Right hindlimb (tissue), 1 donor: ENCODE results near the gene USP4.
A peak's percentile ranks its signal among the peaks of the same experiment; 100 is the strongest.

Source experiments
- DNase-seq: peaks from one replicate; pipeline ENCODE4 v3.0.0-alpha.2; 2018

Gene USP4

DNA sequence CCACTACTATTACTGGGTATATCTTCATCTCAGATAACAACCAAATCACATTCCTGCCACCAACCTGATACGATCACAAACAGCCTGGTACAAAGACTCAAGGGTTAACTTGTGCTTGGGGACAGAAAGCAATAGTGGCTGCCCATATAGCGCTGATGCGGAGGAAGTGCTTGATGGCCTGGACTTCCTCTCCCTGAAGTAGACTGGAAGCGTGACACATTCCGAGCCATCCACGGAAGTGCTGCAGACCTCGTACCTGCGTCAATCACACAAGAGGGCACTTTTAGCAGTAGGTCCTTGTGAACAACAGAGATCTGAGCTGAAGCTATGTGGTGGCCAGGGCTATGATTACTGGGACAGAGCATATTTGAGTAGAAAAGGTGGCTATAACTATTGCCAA lies 45.5 kb downstream of the USP4 start:
- no peak for DNase-seq

DNA sequence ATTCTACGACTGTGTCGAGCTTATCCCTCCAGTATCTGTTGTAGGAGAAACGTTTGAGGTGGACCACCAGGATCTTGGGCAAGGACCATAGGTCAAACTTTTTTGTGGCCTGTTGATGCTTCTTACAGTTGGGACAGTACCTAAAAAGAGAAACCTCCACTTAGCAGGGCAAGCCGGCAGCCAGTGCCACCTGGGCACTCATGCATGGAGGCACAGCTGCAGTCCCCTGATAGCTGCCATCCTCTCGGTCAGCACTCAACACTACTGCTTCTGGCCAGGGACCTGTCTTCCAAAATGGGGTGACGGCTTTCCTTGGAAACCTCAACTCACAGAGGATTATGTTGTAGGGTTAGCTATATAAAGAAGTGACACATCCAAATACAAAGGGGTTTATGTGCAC lies 55.9 kb downstream of the USP4 start:
- no peak for DNase-seq

DNA sequence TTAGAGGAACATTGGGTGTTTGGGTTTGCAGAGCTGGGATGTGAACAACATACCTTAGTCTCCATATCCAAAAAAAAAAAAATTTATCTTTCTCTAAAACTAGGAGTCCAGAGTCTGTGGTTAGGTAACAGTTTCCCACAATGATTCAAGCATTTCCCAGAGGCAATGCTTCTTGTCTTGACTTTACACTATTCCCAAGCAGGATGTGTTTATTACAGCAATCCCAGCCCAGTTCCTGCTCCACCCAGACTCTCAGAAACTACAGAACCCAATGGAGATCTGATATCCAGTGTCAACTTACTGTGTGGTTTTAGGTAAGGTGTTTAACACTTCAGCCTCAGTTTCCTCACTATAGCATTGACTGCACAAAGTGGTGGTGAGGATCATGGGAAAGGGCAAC lies 60.5 kb downstream of the USP4 start:
- DNase-seq = no peak

DNA sequence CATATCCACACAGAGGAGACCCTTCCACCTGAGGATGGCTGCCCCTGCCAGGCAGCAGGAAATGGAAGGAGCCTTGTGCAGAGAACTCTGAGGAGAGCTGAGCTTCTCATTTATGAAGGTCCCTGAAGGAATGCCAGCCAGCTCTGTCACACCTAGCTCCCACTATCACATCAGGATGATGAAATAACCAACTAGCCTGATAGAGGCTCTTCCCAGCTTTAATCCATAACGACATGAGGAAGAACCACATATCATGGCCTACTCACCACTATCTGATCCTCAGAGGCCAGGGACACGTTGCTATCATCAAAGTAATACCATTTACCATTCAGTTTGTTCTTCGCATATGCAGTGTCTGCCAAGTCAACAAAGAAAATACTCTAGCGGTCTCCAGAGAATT lies 61.3 kb downstream of the USP4 start:
- no peak for DNase-seq

DNA sequence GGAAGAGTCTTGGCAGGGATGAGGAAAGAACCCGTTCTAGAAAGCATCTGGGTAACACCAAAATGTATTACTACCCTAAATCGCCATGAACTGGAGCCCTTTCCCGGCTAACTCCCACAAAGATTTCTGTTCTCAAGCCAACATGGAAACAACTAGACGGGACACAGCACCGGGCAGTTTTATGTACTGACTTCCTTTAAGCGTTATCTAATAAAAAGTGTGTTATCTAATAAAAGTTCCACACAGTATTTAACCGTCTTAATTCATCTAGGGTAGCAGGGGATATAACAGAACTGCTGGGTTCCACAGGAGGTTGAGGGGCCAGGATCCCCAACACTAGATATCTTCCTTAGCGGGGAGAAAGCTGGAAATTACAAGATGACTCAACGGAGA lies 62.5 kb downstream of the USP4 start:
- DNase-seq = no peak

DNA sequence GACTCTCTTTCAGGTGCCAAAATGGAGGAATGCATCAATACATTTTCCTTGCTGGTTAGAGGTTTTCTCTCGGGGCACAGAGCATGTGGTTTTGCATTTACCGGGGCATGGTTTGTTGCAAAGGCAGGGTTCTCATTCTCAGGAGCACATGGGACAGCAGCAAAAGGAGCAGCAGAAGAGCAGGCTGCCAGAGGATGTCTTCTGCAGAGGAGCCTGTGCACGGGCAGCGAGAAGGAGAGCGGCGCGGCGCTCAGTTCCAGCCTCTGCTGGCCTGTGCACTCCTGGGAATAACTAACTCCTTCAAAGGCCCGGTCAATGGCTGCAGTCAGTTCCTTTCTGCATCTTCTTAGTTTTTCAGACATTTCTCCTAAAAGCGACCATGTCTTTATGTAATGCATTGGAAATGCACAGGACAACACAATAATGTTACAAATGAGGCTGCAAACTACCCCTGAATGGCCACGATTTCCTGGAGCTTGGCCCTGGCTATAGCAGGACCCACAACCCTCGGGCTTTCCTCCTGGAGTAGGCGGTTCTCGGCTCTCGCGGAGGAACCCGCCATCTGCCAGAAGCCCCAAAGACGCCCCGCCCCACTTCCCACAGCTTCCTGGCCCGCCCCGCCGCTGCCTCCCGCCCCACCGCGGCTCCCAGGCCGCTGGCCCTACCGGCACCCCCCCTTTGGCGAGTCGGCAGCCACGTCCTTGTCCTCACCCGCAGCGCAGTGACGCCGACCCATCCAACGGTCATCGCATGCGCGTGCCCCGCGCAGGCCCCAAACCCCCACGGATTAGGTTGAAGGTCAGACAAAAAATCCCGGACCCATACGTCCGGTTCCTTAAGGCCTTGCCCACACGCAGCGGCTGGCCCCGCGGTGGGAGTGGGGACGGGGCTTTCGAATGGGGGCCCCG lies 63.1 kb downstream of the USP4 start, which contains the start of gene C3orf62:
TSS of gene C3orf62 (minus strand) at position 758 of the 908 bp plus-strand sequence. CDS start at position 398, 360 bp downstream.
- DNase-seq = peak; percentile 95

DNA sequence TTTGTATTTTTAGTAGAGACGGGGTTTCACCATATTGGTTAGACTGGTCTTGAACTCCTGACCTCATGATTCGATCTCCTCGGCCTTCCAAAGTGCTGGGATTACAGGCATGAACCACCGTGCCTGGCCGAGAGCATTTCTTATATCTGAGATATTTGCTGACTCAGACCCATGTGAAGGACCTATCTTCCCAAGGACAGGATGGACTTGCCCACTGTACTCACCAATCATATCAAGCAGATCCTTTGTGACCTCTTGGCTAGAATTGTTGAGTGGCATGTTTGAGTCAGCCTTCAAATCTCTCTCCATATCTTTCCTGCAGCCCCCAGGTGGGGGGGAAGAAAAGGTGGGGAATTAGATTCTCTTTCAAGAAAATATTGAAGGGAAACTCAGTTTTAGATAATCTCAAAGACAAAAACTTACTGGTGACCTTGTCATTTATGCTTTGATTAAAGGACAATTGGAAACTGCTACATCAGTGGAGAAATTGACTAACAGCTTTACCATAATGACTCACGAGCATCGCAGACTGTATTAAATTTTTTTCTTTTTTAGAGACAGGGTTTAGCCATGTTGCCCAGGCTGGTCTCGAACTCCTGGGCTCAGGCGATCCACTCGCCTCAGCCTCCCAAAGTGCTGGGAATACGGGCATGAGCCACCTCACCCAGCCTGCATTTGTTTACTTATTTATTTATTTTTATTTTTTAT lies 65.9 kb downstream of the USP4 start:
- DNase-seq = no peak

DNA sequence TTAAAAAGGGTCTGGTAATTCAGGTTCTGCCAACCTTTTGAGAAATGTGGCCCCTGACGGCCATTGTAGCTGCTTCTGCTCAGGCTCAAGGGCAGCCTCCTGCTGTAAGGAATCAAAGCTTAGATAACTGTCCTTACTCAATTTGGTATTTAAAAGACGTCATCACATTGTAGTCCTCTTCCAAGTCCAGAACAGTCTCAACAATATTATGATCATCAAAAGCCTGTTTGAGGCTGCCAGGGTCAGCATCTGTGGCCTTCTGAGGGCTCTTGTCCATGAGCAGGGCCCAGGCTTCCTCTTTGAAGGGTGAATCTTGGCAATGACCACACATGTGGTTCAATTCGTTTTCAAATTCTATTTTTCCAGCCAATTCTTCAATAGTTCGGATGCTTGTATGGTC lies 68.8 kb downstream of the USP4 start:
- DNase-seq = no peak

DNA sequence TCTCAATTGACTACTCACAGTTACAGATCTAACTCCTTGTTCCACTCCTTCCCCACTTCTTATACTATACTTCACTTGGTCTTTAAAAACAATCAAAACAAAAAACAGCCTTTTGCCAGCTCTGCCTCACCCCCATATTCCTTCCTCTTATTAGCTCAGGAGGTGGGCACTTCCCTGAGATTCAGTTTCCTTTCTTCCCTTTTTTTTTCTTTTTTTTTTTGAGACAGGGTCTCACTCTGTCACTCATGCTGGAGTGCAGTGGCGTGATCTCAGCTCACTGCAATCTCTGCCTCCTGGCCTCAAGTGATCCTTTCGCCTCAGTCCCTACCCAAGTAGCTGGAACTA lies 69.7 kb downstream of the USP4 start:
- DNase-seq = no peak

DNA sequence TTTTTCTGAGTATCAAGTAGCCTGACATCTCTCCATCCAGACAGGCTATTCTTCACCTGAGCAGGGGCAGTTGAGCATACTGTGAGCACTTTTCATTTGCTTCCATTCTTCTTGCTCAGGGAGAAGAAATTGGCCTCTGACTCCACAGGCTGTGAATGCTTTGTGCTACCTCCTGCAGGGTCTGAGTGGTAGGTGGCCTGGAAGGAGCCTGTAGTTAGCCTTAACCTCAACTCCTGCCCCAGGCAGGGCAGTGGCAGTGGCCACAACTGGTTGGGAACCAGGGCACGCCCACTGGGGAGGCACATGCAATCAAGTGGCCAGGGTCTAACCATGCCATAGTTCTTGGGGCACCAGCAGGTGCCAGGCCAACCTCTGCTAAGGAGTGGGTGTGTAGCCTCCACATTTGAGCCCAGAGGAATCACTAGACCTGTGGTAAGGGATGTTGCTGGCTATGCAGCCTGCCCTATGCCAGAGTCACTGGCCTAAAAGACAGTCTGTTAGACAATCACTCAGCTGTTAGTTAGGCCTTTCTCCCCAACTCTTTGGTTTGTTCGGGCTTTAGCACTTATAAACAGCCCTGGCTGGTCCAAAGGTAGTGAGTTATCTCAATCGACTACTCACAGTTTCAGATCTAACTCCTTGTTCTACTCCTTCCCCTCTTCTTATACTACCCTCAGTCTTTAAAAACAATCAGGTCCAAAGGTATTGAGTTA lies 70.3 kb downstream of the USP4 start:
- DNase-seq = no peak

DNA sequence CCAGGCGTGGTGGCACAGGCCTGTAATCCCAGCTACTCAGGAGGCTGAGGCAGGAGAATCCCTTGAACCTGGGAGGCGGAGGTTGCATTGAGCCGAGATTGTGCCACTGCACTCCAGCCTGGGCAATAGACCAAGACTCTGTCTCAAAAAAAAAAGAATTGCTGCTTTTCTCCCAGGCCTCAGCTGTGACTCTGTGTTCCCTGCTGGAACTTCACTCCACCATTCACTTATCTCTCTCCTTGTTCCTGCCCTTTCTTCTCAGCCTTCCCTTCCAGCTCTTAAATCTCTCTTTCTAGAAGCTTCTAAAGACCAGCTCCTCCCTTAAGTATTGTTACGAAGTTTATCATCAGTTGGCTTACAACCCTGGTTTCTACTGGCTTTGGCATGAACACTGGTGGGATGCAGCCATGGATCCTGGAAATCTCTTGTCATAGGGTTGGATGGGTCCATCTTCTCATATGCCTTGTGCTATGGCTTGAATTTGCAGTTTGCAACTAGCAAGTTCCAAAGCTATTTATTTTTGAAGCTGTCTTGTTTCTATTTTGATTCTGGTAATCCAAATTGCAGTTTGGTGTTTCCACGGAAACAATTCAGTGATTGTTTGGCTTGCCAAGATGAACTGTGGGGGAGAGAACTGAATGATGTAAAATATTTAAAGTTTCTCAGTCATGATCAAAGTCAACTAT lies 73.3 kb downstream of the USP4 start:
- DNase-seq = peak; percentile 47

DNA sequence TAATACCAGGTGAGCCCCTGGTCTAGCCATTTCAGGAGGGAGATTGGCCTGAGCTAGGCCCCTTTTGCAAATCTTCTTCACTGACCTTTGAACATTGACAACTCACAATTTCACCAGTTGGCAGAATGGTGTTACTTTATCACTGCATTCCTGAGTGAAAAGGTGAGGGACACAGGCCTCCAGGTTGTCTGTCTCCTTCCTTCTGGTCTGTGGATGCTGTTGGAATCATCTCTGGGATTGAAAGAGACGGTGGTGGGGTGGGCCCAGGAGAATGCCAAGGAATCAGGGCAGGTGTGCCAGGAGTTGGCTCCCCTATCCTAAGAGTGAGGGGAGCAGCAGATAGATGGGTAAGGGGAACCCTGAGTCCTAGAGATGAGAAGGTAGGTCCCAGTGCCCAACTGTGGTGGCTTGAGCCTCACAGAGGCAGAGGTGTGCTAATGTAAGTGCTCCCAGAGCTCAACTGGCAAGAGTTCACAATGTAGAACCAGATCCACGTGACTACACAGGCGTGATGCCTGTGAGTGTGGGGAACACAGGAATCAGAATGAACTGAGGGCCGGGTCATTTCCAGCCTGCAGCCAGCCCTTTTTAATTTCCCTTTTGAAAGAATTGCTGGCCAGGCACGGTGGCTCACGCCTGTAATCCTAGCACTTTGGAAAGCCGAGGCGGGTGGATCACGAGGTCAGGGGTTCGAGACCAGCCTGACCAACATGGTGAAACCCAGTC lies 74.0 kb downstream of the USP4 start:
- DNase-seq = no peak

DNA sequence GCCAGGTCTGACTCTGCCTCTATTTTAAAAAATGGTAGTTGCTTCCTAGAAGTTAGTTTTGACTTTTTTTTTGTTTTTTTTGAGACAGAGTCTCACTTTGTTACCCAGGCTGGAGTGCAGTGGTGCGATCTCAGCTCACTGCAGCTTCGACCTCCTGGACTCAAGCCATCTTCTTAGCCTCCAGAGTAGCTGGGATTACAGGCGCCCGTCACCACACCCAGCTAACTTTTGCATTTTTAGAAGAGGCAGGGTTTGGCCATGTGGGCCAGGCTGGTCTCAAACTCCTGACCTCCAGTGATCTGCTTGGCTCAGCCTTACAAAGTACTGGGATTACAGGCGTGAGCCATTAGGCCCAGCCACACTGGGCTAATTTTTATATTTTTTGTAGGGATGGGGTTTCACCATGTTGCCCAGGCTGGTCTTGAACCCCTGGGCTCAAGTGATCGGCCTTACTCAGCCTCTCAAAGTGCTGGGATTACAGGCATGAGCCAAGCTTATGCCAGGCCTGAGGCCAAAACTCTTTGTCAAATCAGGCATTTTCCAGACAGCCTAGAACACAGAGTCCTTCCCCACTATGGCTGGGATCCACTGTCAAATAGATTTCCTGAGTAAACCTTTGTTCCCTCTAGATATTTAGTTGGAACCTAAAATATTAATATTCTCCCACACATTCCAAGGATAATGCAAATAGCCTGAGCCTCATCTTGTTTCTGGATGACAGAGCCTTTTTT lies 76.5 kb downstream of the USP4 start:
- DNase-seq = no peak

DNA sequence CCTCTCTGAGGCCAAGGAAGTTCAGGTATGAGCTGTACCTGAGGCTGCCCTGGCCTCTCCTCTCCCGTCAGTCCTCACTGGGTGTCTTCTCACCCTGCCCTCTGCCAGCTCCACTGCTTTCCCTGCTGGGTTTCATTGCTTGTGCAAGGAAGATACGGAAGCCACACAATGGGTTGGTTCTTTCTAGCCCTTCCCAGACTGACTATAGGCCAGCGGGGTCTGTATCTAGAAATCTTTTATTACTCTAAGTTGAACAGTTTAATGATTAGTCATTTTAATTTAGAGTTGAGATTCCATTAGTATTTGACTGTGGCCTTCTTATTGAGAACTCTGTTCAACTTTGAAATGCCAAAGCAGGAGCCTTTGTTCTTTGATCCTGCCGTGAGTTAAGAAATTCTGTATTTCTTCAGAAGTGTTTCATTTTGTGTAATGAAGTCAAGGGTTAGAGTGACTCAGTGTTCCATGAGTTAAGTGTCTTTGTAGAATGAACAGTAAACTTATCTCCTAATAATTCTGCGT lies 79.0 kb downstream of the USP4 start:
- DNase-seq = no peak

DNA sequence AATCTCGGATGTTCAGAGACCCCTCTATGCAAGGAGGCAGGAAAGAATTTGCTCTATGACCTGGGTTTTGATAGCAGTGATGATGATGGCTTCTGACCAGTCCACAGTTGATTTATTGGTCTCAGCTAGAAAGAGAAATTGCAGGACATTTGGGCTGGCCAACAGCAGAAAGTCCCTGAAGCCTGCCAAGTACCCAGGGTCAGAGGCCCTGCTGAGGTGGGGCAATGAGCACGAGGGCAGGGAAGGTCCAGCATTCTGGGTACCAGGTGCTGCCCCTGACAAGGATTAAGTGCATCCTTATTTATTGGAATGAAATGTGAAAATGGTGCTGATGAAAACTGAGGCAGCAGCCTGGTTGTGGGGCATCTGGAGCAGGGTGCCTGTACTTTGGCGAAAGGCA lies 82.7 kb downstream of the USP4 start:
- DNase-seq = no peak

DNA sequence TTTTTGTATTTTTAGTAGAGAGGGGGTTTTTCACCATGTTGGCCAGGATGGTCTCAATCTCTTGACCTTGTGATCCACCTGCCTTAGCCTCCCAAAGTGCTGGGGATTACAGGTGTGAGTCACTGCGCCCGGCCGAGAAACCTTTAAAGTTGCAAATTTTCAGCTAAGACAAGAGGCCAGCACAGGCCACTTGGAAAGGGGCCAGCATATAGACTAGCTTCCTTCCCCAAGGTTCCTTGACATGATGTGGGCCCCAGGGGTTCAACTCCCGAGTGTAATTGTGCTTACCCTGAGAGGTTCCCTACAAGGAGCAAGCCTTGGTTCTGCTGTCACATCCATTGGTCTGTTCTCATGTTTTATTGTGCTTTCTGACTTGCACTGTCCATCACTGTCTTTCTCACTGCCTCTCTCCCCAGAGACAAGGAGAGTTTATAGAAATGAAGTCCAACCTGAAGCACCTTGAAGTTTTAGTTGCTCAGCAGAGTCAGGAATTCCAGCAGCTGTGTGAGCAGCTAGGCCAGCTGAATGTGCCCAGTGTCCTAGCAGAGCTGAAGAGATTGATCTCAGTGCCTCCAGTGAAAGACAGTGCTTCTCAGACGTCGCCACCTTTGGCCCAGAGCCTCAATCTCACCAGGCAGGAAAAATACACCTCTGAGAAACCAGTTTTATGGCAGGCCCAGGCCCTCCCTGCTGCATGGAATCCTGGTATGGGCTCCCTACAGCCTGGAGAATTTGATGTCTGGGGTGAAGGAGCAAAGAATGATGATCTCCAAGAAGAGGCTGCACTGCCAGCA lies 83.9 kb downstream of the USP4 start:
- no peak for DNase-seq

DNA sequence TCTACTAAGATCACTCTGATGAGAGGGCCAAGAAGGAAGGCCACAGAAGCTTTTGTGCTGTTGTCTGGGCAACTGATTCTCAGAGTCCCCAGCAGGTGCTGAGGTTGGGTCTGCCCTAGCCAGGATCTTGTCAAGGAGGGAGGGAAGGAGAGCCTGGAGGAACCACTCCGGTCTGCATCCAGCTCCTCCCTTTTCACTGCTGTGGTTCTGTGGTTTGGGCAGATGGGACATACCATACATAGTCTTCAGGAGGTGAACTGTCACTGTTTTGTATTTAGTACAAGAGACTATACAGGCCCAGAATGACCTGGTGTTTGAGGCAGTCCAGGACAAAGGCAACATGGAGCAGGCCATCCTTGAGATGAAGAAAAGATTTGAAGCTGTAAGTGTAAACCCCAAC lies 84.7 kb downstream of the USP4 start:
- no peak for DNase-seq

DNA sequence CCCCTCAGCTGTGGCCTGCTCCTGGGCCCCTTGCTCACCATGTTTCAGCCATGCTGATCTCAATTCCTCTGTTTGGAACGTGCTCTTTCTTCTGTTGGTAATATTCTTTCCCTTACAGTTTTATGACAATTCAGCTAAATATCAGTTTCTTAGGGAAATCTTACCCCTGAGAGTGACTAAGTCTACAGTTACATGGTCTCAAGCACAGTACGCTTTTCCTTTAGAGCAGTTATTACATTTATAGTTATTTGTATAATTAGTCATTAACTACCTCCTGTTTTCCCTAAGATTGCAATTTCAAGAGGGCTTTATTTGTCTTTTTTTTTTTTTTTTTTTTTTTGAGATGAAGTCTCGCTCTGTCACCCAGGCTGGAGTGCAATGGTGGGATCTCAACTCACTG lies 86.3 kb downstream of the USP4 start:
- no peak for DNase-seq

DNA sequence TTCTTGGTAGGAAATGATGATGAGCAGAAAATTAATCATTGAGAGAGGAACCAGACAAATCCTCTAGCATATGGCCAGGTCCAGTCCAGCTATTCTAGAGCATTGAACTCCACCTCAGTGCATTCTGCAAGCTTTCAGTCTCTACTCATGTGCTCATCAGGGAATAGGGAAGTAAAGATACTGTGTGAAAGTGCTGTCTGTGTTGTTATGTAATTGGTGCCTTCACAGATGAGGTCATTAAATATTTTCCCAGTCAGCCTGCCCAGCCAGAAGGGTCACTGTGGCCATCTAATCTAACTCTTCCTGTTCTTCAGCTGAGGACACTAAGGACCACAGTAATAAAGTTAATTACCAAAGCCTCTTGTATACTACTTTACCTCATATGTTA lies 91.0 kb downstream of the USP4 start:
- DNase-seq = no peak

DNA sequence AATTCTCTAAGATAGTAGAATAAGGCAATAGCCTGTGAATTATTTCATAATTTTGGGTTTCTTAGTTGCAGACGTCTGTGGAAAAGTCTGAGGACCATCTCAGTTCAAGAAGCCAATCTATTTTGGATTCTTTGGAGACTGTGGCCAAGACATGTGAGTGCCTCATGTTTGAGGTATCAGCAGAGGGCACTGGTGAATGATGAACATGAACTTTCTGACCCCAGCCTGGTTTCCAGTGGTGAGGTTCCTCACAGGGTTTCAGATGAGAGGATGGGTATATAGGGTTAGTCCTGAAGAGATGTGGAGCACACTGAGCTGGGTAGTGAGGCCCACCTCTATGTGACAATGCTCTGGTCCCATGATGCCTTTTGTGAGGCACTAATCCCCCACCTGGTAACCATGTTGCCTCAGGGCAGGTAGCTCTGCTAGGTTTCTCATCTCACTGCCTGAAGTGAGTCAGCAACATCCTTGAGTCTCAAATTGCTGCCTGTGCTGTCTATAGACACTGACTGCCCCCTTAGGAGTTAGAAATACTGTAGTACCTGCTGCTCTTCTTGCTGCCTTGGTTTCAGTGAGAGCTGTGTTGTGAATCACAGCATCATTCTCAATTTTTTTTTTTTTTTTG lies 95.2 kb downstream of the USP4 start:
- DNase-seq = no peak
